CD4-positive, alpha-beta T cell (primary cell): ENCODE data around the gene LYPD6B. TPM values are rescaled to one million over a fixed set of nuclear protein-coding genes. Genes with fewer than 3 reads are reported as not detected.

Experiments used
- ATAC-seq: fragments of 200-7000 bp; cut with Tn5 transposase; one replicate; pipeline ENCODE4 v1.10.0; 2022; ENCODE audit warnings: mild to moderate bottlenecking; ENCODE audit not compliant: poor library complexity
- CTCF ChIA-PET: fragments of 350-600 bp; sonication (Branson Sonifier 250); formaldehyde crosslinking; loops from one replicate; lab custom pipeline; 2021; ENCODE audit warnings: antibody characterized with exemption, inconsistent platforms; lab: Charles Lee
- POLR2A ChIA-PET: fragments of 350-600 bp; sonication (Branson Sonifier 250); formaldehyde crosslinking; loops from one replicate; lab custom pipeline; 2021; ENCODE audit warnings: antibody characterized with exemption, inconsistent platforms; lab: Charles Lee
- DNase-seq, 14 experiments: peaks; one replicate each; pipeline ENCODE4 v3.0.0-alpha.2; 2013 to 2020; ENCODE audit warnings: mixed read lengths in 2 of 14
- H3K27ac ChIP-seq, 2 donors: one replicate each; pipeline versions ENCODE4 v1.5.1 to v1.7.0; 2013; ENCODE audit warnings: low read length in 2 of 2, low read depth in 1 of 2, mild to moderate bottlenecking in 1 of 2
- H3K27me3 ChIP-seq, 2 experiments: 1 replicate in 1 of 2; 2 replicates in 1 of 2; pipeline versions ENCODE4 v1.6.1 to v1.7.0; 2013; ENCODE audit warnings: low read length in 2 of 2, control low read depth in 1 of 2, mild to moderate bottlenecking in 1 of 2, moderate library complexity in 1 of 2; ENCODE audit not compliant: insufficient read depth in 2 of 2, control insufficient read depth in 1 of 2
- H3K36me3 ChIP-seq: one replicate; pipeline ENCODE4 v1.6.1; 2013; ENCODE audit warnings: low read length, control low read depth; ENCODE audit not compliant: insufficient read depth
- H3K4me1 ChIP-seq: one replicate; pipeline ENCODE4 v1.6.1; 2013; ENCODE audit warnings: low read length, control low read depth; ENCODE audit not compliant: insufficient read depth
- H3K4me3 ChIP-seq: one replicate; pipeline ENCODE4 v1.5.1; 2013; ENCODE audit warnings: mild to moderate bottlenecking, low read length, moderate library complexity
- H3K9me3 ChIP-seq, 2 experiments: 1 replicate in 1 of 2; 2 replicates in 1 of 2; pipeline versions ENCODE4 v1.6.1 to v1.7.0; 2013; ENCODE audit warnings: low read length in 2 of 2, mild to moderate bottlenecking in 2 of 2, control low read depth in 1 of 2, moderate library complexity in 1 of 2; ENCODE audit not compliant: control insufficient read depth in 1 of 2, insufficient read depth in 1 of 2
- H3K27ac Mint-ChIP-seq: one replicate; pipeline ENCODE4 v1.8.0; 2020; ENCODE audit warnings: mixed read lengths
- H3K27me3 Mint-ChIP-seq: one replicate; pipeline ENCODE4 v1.8.0; 2021; ENCODE audit warnings: mixed read lengths
- H3K36me3 Mint-ChIP-seq: one replicate; pipeline ENCODE4 v1.8.0; 2021; ENCODE audit warnings: low read depth, mixed read lengths
- H3K4me1 Mint-ChIP-seq: one replicate; pipeline ENCODE4 v1.8.0; 2021; ENCODE audit warnings: low read depth, mixed read lengths
- H3K4me3 Mint-ChIP-seq: one replicate; pipeline ENCODE4 v1.8.0; 2020; ENCODE audit warnings: mild to moderate bottlenecking, mixed read lengths
- H3K9me3 Mint-ChIP-seq: one replicate; pipeline ENCODE4 v1.8.0; 2020; ENCODE audit warnings: mixed read lengths
- CTCF ChIP-seq: fragments of 200-600 bp; IDR thresholded peaks from one replicate; pipeline ENCODE4 v1.8.0; 2022; ENCODE audit warnings: antibody characterized with exemption, mild to moderate bottlenecking
- intact Hi-C, 2 experiments: fragments of 100-400 bp; cut with DNase I in 1 of 2; cut with micrococcal nuclease in 1 of 2; formaldehyde crosslinking; loops; one replicate each; pipeline versions ENCODE4 v1.15.1 to v1.9.0; 2023 to 2025; cut with DNase I, micrococcal nuclease
- total RNA-seq, 174 experiments: library from RNA in 2 of 174; stranded (reverse) in 2 of 174; gene quantifications; one replicate each; pipeline ENCODE4 v1.2.3 and lab custom pipeline; 2021 to 2026

LYPD6B gene
- total RNA-seq, 2 experiments from 2014 or later, result not detected

DNA sequence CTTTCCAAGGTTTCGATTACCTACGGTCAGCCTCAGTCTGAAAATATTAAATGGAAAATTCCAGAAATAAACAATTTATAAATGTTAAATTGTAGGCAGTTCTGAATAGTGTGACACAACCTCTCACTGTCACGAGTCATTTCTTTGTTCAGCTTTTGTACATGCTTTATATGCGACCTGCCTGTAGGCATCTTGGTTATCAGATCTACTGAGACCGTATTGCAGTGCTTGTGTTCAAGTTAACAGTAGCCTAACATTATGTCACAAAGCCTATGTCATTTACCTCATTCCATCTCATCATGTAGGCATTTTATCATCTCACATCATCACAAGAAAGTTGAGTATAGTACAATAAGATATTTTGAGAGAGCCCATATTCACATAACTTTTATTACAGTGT is 77.3 kb downstream of the LYPD6B start:
- H3K27me3 Mint-ChIP-seq, result peaks cover 11% of the 10 kb centered on the region
- no peaks in the 10 kb centered on the region for H3K4me1 ChIP-seq
- H3K9me3 Mint-ChIP-seq, result peaks cover 6% of the 10 kb centered on the region

GRCh38 chr2:149119368-149119767 is 80.9 kb downstream of the LYPD6B start:
- peaks cover 22% of the 10 kb centered on the region for H3K27me3 Mint-ChIP-seq
- Histone ChIP-seq H3K9me3 (peaks cover 0 to 3% of the 10 kb centered on the region in 2 experiments), H3K4me1 (no peaks in the 10 kb centered on the region), H3K27ac (no peak overlapping the region), H3K4me3 (no peak overlapping the region), H3K36me3 (no peaks in the 10 kb centered on the region), H3K27me3 (peaks cover 0 to 4% of the 10 kb centered on the region in 2 experiments)
- intact Hi-C loops, result no loop called here
- CTCF ChIA-PET, result no interaction called here
- H3K36me3 Mint-ChIP-seq, result no peaks in the 10 kb centered on the region
- no peak for TF ChIP-seq CTCF
- peaks cover 6% of the 10 kb centered on the region for H3K9me3 Mint-ChIP-seq
- no peak for DNase-seq
- POLR2A ChIA-PET, result no interaction called here
- no peaks in the 10 kb centered on the region for H3K4me1 Mint-ChIP-seq
- no peak for ATAC-seq
- no peak overlapping the region for H3K4me3 Mint-ChIP-seq
- H3K27ac Mint-ChIP-seq, result no peak overlapping the region

More for the DNA sequence above, 77.3 kb downstream of the LYPD6B start:
- peaks cover 0 to 3% of the 10 kb centered on the region in 2 experiments for H3K9me3 ChIP-seq
- DNase-seq (no peak), ATAC-seq (no peak)
- H3K36me3 ChIP-seq, result no peaks in the 10 kb centered on the region
- Mint-ChIP-seq H3K4me3 (no peak overlapping the region), H3K4me1 (no peaks in the 10 kb centered on the region), H3K27ac (no peak overlapping the region), H3K36me3 (no peaks in the 10 kb centered on the region)
- intact Hi-C loops, result no loop called here
- peaks cover 0 to 6% of the 10 kb centered on the region in 2 experiments for H3K27me3 ChIP-seq
- no peak for TF ChIP-seq CTCF
- ChIA-PET CTCF (no interaction called here), POLR2A (no interaction called here)
- no peak overlapping the region for H3K4me3 ChIP-seq
- H3K27ac ChIP-seq, result no peak overlapping the region

- DNase-seq (no peak), ATAC-seq (no peak)
- Histone ChIP-seq H3K4me1 (no peaks in the 10 kb centered on the region), H3K4me3 (no peak overlapping the region), H3K27me3 (peaks cover 0 to 4% of the 10 kb centered on the region in 2 experiments), H3K27ac (no peak overlapping the region), H3K9me3 (no peaks in the 10 kb centered on the region), H3K36me3 (no peaks in the 10 kb centered on the region)
- POLR2A ChIA-PET, result no interaction called here
- Mint-ChIP-seq H3K27ac (no peak overlapping the region), H3K4me3 (no peak overlapping the region), H3K4me1 (no peaks in the 10 kb centered on the region), H3K9me3 (no peaks in the 10 kb centered on the region), H3K36me3 (no peaks in the 10 kb centered on the region), H3K27me3 (peaks cover 25% of the 10 kb centered on the region)
- CTCF ChIA-PET, result no interaction called here
- TF ChIP-seq CTCF, result no peak
- intact Hi-C loops, result no loop called here
Observed at GRCh38 chr2:149122516-149122915, 84.0 kb downstream of the LYPD6B start.
